Choroid plexus epithelial cell (primary cell): Measurements from ENCODE around the gene XRCC3.
A peak's percentile ranks its signal among the peaks of the same experiment; 100 is the strongest.

Experiments used
- DNase-seq: peaks from one replicate; pipeline ENCODE4 v3.0.0-alpha.2; 2010; ENCODE audit warnings: low read depth
- H3K4me3 ChIP-seq: 2 replicates; pipeline ENCODE4 v1.5.1; 2011; ENCODE audit warnings: low read depth, mild to moderate bottlenecking, control low read depth, low read length, moderate library complexity
- TF ChIP-seq, protein P1 (sequence below): conservative IDR thresholded peaks from 2 replicates; pipeline ENCODE4 v1.5.1; 2011; ENCODE audit warnings: low read depth, mild to moderate bottlenecking, control low read depth, inconsistent platforms, low read length, moderate library complexity

Gene XRCC3

GRCh38 chr14:103753774-103754173 is 38.5 kb upstream of the XRCC3 start:
- TF ChIP-seq, protein P1, sequence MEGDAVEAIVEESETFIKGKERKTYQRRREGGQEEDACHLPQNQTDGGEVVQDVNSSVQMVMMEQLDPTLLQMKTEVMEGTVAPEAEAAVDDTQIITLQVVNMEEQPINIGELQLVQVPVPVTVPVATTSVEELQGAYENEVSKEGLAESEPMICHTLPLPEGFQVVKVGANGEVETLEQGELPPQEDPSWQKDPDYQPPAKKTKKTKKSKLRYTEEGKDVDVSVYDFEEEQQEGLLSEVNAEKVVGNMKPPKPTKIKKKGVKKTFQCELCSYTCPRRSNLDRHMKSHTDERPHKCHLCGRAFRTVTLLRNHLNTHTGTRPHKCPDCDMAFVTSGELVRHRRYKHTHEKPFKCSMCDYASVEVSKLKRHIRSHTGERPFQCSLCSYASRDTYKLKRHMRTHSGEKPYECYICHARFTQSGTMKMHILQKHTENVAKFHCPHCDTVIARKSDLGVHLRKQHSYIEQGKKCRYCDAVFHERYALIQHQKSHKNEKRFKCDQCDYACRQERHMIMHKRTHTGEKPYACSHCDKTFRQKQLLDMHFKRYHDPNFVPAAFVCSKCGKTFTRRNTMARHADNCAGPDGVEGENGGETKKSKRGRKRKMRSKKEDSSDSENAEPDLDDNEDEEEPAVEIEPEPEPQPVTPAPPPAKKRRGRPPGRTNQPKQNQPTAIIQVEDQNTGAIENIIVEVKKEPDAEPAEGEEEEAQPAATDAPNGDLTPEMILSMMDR, result no peak
- DNase-seq, result no peak
- no peak overlapping the region for H3K4me3 ChIP-seq

- DNase-seq, result no peak
- H3K4me3 ChIP-seq, result no peak overlapping the region
These were observed 34.6 kb upstream of the XRCC3 start for GRCh38 chr14:103749860-103750259.

DNA sequence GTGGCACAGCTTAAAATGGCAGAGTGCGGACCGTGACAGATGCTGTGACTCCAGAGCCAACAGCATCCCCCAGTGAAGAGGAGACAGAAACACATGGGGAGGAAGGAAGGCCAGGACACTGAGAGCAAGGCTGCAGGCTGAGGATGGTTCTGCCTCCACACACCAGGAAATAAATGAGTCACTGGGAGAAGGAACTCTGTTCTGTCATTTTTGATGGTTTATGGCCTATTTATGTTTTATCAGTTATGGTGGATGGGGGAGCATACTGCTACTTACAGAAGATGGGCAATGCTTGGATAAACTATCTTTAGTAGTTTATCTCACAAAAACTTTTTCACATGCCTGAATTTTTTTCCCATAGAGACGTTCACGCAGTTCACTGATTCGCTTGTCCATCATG is 34.2 kb upstream of the XRCC3 start:
- H3K4me3 ChIP-seq, result no peak overlapping the region
- no peak for DNase-seq
- TF ChIP-seq, protein P1, result no peak

More at GRCh38 chr14:103749860-103750259, 34.6 kb upstream of the XRCC3 start:
- TF ChIP-seq, protein P1, result no peak

DNA sequence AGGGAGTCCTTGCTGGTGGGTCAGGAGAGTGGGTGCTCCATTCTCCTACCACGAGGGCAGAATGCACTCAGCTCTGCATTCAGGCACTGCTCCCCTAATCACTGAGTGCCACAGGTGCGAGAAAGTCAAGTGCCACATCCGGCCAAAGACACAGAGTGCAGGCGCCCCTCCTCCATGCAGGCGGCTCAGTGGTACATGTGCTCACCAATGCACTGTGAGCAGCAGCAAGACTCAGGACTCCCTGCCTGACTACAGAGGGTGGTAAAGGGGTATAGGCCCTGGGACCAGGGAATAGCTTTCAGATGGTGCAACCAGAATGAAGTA is 33.2 kb upstream of the XRCC3 start:
- DNase-seq, result no peak
- TF ChIP-seq, protein P1, result no peak
- no peak overlapping the region for H3K4me3 ChIP-seq

GRCh38 chr14:103746701-103747100 is 31.4 kb upstream of the XRCC3 start:
- DNase-seq, result peak; percentile 29
- no peak overlapping the region for H3K4me3 ChIP-seq
- TF ChIP-seq, protein P1, result no peak

DNA sequence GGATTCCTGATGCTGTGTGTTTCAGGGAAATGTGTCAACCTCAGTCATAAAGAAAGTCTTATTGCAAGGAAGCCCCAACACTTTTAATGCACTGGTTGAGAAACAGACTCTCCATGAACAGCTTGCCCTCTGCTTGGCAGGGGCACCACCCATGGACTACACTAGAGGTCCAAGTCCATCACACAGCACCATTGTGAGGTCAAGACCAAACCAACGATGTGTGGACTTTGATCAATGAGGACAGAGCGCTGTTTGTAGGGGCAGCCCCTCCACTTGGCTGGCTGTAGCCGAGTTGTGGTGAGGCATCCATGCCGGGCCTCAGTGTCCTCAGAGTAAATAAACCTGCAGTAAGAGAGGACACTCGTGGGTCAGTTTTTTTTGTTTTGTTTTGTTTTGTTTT is 30.2 kb upstream of the XRCC3 start:
- TF ChIP-seq, protein P1, result no peak
- no peak overlapping the region for H3K4me3 ChIP-seq
- DNase-seq, result no peak

GRCh38 chr14:103744621-103745395 is 29.6 kb upstream of the XRCC3 start:
- no peak overlapping the region for H3K4me3 ChIP-seq
- TF ChIP-seq, protein P1, result no peak
- DNase-seq, result no peak
